ENCODE results near the gene KCNK13.
A peak's percentile ranks its signal among the peaks of the same experiment; 100 is the strongest.
"Not testable (repeated sequence)": the region's sequence is repeated elsewhere in the genome, so short reads cannot be mapped to it uniquely, and the experiment has no call there.

The KCNK13 gene

GRCh38 chr14:90061685-90062126 is at the start of gene KCNK13:
KCNK13 (plus strand) TSS chr14:90061994; CDS start chr14:90062206, 212 bp downstream.
- Mint-ChIP-seq H3K4me1 (peaks cover 33% of the 10 kb centered on the region), H3K27me3 (peaks cover 72% of the 10 kb centered on the region), H3K36me3 (ENCODE audit: insufficient read depth) (peaks cover 1% of the 10 kb centered on the region), H3K9me3 (no peaks in the 10 kb centered on the region), H3K27ac (ENCODE audit: low read depth) (no peak within 1 kb of the TSS), H3K4me3 (peak within 1 kb of the TSS; percentile 80)
- DNase-seq (ENCODE audit: low spot score in 2 of 2) (no peak), ATAC-seq (replicated peaks; ENCODE audit: extremely low read depth, poor library complexity, severe bottlenecking) (no peak)

- Mint-ChIP-seq H3K4me3 (no peak overlapping the region), H3K9me3 (no peaks in the 10 kb centered on the region), H3K36me3 (ENCODE audit: insufficient read depth) (peaks cover 20% of the 10 kb centered on the region), H3K27me3 (no peaks in the 10 kb centered on the region), H3K4me1 (peaks cover 13% of the 10 kb centered on the region), H3K27ac (ENCODE audit: low read depth) (no peak overlapping the region)
- DNase-seq (ENCODE audit: low spot score in 2 of 2) (no peak), ATAC-seq (replicated peaks; ENCODE audit: extremely low read depth, poor library complexity, severe bottlenecking) (no peak)
Observed at GRCh38 chr14:90017371-90017770, 44.4 kb upstream of the KCNK13 start.

GRCh38 chr14:90019824-90020523 is 41.8 kb upstream of the KCNK13 start:
- peaks cover 13% of the 10 kb centered on the region for H3K4me1 Mint-ChIP-seq
- DNase-seq (ENCODE audit: low spot score in 2 of 2) (no peak), ATAC-seq (replicated peaks; ENCODE audit: extremely low read depth, poor library complexity, severe bottlenecking) (no peak)
- no peaks in the 10 kb centered on the region for H3K27me3 Mint-ChIP-seq
- no peaks in the 10 kb centered on the region for H3K9me3 Mint-ChIP-seq
- peaks cover 19% of the 10 kb centered on the region for H3K36me3 Mint-ChIP-seq (ENCODE audit: insufficient read depth)
- H3K27ac Mint-ChIP-seq (ENCODE audit: low read depth): no peak overlapping the region
- H3K4me3 Mint-ChIP-seq: no peak overlapping the region

GRCh38 chr14:90023176-90023896 is 38.5 kb upstream of the KCNK13 start:
- Mint-ChIP-seq H3K27me3 (no peaks in the 10 kb centered on the region), H3K9me3 (no peaks in the 10 kb centered on the region), H3K4me3 (no peak overlapping the region), H3K36me3 (ENCODE audit: insufficient read depth) (peaks cover 17% of the 10 kb centered on the region), H3K4me1 (peaks cover 6% of the 10 kb centered on the region), H3K27ac (ENCODE audit: low read depth) (no peak overlapping the region)
- ATAC-seq (replicated peaks; ENCODE audit: extremely low read depth, poor library complexity, severe bottlenecking) (no peak), DNase-seq (ENCODE audit: low spot score in 2 of 2) (no peak)

GRCh38 chr14:90024910-90025309 is 36.9 kb upstream of the KCNK13 start:
- Mint-ChIP-seq H3K27me3 (no peaks in the 10 kb centered on the region), H3K4me3 (no peak overlapping the region), H3K4me1 (peaks cover under 1% of the 10 kb centered on the region), H3K9me3 (no peaks in the 10 kb centered on the region), H3K27ac (ENCODE audit: low read depth) (no peak overlapping the region), H3K36me3 (ENCODE audit: insufficient read depth) (peaks cover 14% of the 10 kb centered on the region)
- ATAC-seq (replicated peaks; ENCODE audit: extremely low read depth, poor library complexity, severe bottlenecking): no peak
- no peak for DNase-seq (ENCODE audit: low spot score in 2 of 2)

- not testable (repeated sequence) for H3K4me1 Mint-ChIP-seq; ATAC-seq (replicated peaks; ENCODE audit: extremely low read depth, poor library complexity, severe bottlenecking); H3K36me3 Mint-ChIP-seq (ENCODE audit: insufficient read depth); H3K4me3 Mint-ChIP-seq; DNase-seq (ENCODE audit: low spot score in 2 of 2); H3K27me3 Mint-ChIP-seq; H3K9me3 Mint-ChIP-seq; H3K27ac Mint-ChIP-seq (ENCODE audit: low read depth)
Observed at GRCh38 chr14:90026608-90027007, 35.2 kb upstream of the KCNK13 start.

GRCh38 chr14:90027842-90028241 is 34.0 kb upstream of the KCNK13 start:
- no peak overlapping the region for H3K27ac Mint-ChIP-seq (ENCODE audit: low read depth)
- DNase-seq (ENCODE audit: low spot score in 2 of 2) (no peak), ATAC-seq (replicated peaks; ENCODE audit: extremely low read depth, poor library complexity, severe bottlenecking) (no peak)
- no peaks in the 10 kb centered on the region for H3K9me3 Mint-ChIP-seq
- H3K4me1 Mint-ChIP-seq: no peaks in the 10 kb centered on the region
- no peak overlapping the region for H3K4me3 Mint-ChIP-seq
- peaks cover 12% of the 10 kb centered on the region for H3K36me3 Mint-ChIP-seq (ENCODE audit: insufficient read depth)
- no peaks in the 10 kb centered on the region for H3K27me3 Mint-ChIP-seq

GRCh38 chr14:90034156-90034555 is 27.6 kb upstream of the KCNK13 start:
- H3K27me3 Mint-ChIP-seq: no peaks in the 10 kb centered on the region
- peaks cover 27% of the 10 kb centered on the region for H3K36me3 Mint-ChIP-seq (ENCODE audit: insufficient read depth)
- no peaks in the 10 kb centered on the region for H3K4me1 Mint-ChIP-seq
- H3K4me3 Mint-ChIP-seq: no peak overlapping the region
- DNase-seq (ENCODE audit: low spot score in 2 of 2): no peak
- no peaks in the 10 kb centered on the region for H3K9me3 Mint-ChIP-seq
- ATAC-seq (replicated peaks; ENCODE audit: extremely low read depth, poor library complexity, severe bottlenecking): no peak
- no peak overlapping the region for H3K27ac Mint-ChIP-seq (ENCODE audit: low read depth)

- Mint-ChIP-seq H3K27me3 (no peaks in the 10 kb centered on the region), H3K4me3 (no peak overlapping the region), H3K36me3 (ENCODE audit: insufficient read depth) (peaks cover 29% of the 10 kb centered on the region), H3K9me3 (no peaks in the 10 kb centered on the region), H3K27ac (ENCODE audit: low read depth) (no peak overlapping the region), H3K4me1 (no peaks in the 10 kb centered on the region)
- ATAC-seq (replicated peaks; ENCODE audit: extremely low read depth, poor library complexity, severe bottlenecking) (no peak), DNase-seq (ENCODE audit: low spot score in 2 of 2) (no peak)
Observed at GRCh38 chr14:90034835-90035525, 26.8 kb upstream of the KCNK13 start.

- DNase-seq (ENCODE audit: low spot score in 2 of 2) (no peak), ATAC-seq (replicated peaks; ENCODE audit: extremely low read depth, poor library complexity, severe bottlenecking) (no peak)
- Mint-ChIP-seq H3K36me3 (ENCODE audit: insufficient read depth) (peaks cover 23% of the 10 kb centered on the region), H3K4me3 (no peak overlapping the region), H3K4me1 (no peaks in the 10 kb centered on the region), H3K27ac (ENCODE audit: low read depth) (no peak overlapping the region), H3K9me3 (no peaks in the 10 kb centered on the region), H3K27me3 (no peaks in the 10 kb centered on the region)
Observed at GRCh38 chr14:90039253-90040010, 22.4 kb upstream of the KCNK13 start.

GRCh38 chr14:90040411-90040810 is 21.4 kb upstream of the KCNK13 start:
- Mint-ChIP-seq H3K9me3 (no peaks in the 10 kb centered on the region), H3K4me1 (no peaks in the 10 kb centered on the region), H3K4me3 (no peak overlapping the region), H3K36me3 (ENCODE audit: insufficient read depth) (peaks cover 21% of the 10 kb centered on the region), H3K27ac (ENCODE audit: low read depth) (no peak overlapping the region), H3K27me3 (no peaks in the 10 kb centered on the region)
- ATAC-seq (replicated peaks; ENCODE audit: extremely low read depth, poor library complexity, severe bottlenecking) (no peak), DNase-seq (ENCODE audit: low spot score in 2 of 2) (no peak)

- Mint-ChIP-seq H3K9me3 (no peaks in the 10 kb centered on the region), H3K4me1 (no peaks in the 10 kb centered on the region), H3K4me3 (no peak overlapping the region), H3K27me3 (no peaks in the 10 kb centered on the region), H3K27ac (ENCODE audit: low read depth) (peak overlapping the region; percentile 32), H3K36me3 (ENCODE audit: insufficient read depth) (peaks cover 18% of the 10 kb centered on the region)
- ATAC-seq (replicated peaks; ENCODE audit: extremely low read depth, poor library complexity, severe bottlenecking): no peak
- DNase-seq (ENCODE audit: low spot score in 2 of 2): no peak
Observed at GRCh38 chr14:90042496-90043252, 19.1 kb upstream of the KCNK13 start.

All from central memory CD8-positive, alpha-beta T cell (primary cell).